H1 (cell line): ENCODE data around the gene EXD3. TPM values are rescaled to one million over a fixed set of nuclear protein-coding genes. Genes with fewer than 3 reads are reported as not detected.

Source experiments
- SUZ12 ChIP-seq: fragments of 200-600 bp; sonication (generic); IDR thresholded peaks from 2 replicates; pipeline ENCODE4 v1.6.1; 2012; ENCODE audit warnings: mild to moderate bottlenecking, inconsistent platforms, low read length, moderate library complexity, mixed read lengths
- polyA plus RNA-seq, 7 experiments: library from polyadenylated mRNA; depleted of rRNA in 3 of 7; stranded (reverse) in 5 of 7; unstranded in 2 of 7; fragments of >200 nt in 5 of 7; fragments of 200-250 nt in 2 of 7; gene quantifications; 1 replicate in 5 of 7; 2 replicates in 1 of 7; 4 replicates in 1 of 7; pipeline versions ENCODE4 v1.2.1 to v1.2.3, GENCODE V29; 2011 to 2013; ENCODE audit warnings: missing spikeins in 2 of 7, mixed read lengths in 2 of 7
- total RNA-seq: library from RNA; stranded (reverse); fragmentation: NEBNext Ultra II Directional; extraction: Animal tissue kit (Norgen Biotek cat#: 25700); gene quantifications from 2 replicates; pipeline ENCODE4 v1.2.1, GENCODE V29; 2021

The EXD3 gene
- total and polyA plus RNA-seq, 2 of the 8 experiments (the other 6 are each of a cell fraction or from before 2014, with no cell fraction given): 7.2 to 9.4 TPM

DNA sequence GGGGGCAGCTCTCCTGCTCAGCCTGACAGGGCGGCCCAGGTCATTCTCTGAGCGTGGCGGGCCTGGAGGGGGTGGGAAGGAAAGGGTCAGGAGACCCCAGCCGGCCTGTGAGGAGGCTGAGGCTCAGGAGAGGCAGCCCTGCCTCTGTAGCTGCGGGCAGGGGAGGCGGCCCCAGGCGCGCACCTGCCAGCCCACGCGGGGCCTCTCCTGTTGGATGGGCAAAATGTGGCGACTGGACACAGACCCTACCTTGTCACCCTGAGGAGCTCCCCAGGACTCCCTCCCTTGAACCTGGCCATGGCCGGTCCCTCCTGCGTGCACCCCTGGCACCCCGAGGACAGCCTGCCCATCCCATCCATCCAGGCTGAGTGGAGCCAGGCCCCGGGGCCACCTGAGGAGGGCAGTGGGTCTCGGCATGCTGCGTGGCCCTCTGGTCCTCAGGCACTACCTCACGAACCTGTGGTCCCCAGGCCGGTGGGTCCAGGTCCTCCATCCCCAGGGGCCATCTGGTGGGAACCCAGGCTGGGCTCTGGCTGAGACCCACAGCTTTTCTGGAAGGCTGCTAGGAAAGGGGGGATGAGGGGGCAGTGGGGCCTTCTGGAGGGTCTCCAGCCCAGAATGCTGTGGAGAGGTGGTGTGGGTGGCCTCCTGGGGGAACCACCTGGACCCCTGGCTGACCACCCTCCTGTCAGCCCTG, 105.8 kb downstream of the EXD3 start (continued):
- TF ChIP-seq SUZ12: no peak
